BJ (cell line): ENCODE measurements around the gene ZNF275. TPM values are rescaled to one million over a fixed set of nuclear protein-coding genes. Genes with fewer than 3 reads are reported as not detected.

ENCODE experiments used
- CTCF ChIA-PET: fragments of 350-600 bp; formaldehyde crosslinking; extraction: SDS; loops from one replicate; lab custom pipeline; 2021; ENCODE audit warnings: antibody characterized with exemption, inconsistent platforms; lab: Yijun Ruan, JAX
- POLR2A ChIA-PET: fragments of 300-600 bp; sonication (Branson Sonifier 250); formaldehyde crosslinking; extraction: SDS; loops from one replicate; lab custom pipeline; 2021; ENCODE audit warnings: antibody characterized with exemption; lab: Charles Lee
- DNase-seq: peaks from one replicate; pipeline ENCODE4 v3.0.0-alpha.2; 2011; ENCODE audit warnings: low read depth
- H3K27me3 ChIP-seq: 2 replicates; pipeline ENCODE4 v1.6.0; 2011; ENCODE audit warnings: low read length; ENCODE audit not compliant: control insufficient read depth, insufficient read depth
- H3K36me3 ChIP-seq: 2 replicates; pipeline ENCODE4 v1.5.1; 2011; ENCODE audit warnings: low read length; ENCODE audit not compliant: control insufficient read depth, insufficient read depth
- H3K4me3 ChIP-seq: 2 replicates; pipeline ENCODE4 v1.5.1; 2011; ENCODE audit warnings: low read depth, mild to moderate bottlenecking, control low read depth, low read length
- CTCF ChIP-seq: IDR thresholded peaks from 2 replicates; pipeline ENCODE4 v1.5.1; 2011; ENCODE audit warnings: low read depth, mild to moderate bottlenecking, control low read depth, inconsistent platforms, low read length, moderate library complexity; ENCODE audit not compliant: insufficient read depth
- polyA plus RNA-seq: library from polyadenylated mRNA; depleted of rRNA; stranded (reverse); fragments of >200 nt; gene quantifications from 2 replicates; pipeline ENCODE4 v1.2.3, GENCODE V29; 2011; rRNA removed
- small RNA-seq: library from RNA; depleted of rRNA; stranded (forward); fragments of <200 nt; gene quantifications from one replicate; pipeline ENCODE3, GENCODE V24; 2012; ENCODE audit warnings: low replicate concordance, low read depth; ENCODE audit not compliant: insufficient read length

ZNF275 gene
- polyA plus RNA-seq, 1 experiment, result 12.0 TPM

- no peaks in the 10 kb centered on the region for H3K27me3 ChIP-seq
- no peak within 1 kb of the TSS for H3K4me3 ChIP-seq
- CTCF ChIA-PET, result no interaction called here
- POLR2A ChIA-PET, result no interaction called here
- H3K36me3 ChIP-seq, result no peaks in the 10 kb centered on the region
- no peak for TF ChIP-seq CTCF
- DNase-seq, result no peak
Observed at GRCh38 chrX:153401133-153401764, 67.3 kb downstream of the ZNF275 start, which contains the start of gene PNMA6E. Gene PNMA6E, minus strand, starts transcription at chrX:153401350. Its CDS starts 2,501 bp downstream, at chrX:153398849.

Small RNAs within 50 kb of the gene (small RNA-seq; reads per million reads assigned to genes)
- gene AC152007.1, result not detected

Other genes starting within 250 kb of the ZNF275 start
- gene MAGEA1, start 154.9 kb upstream of the ZNF275 start, polyA plus RNA-seq, result not detected in 2 replicates
- not detected in 2 replicates for gene PNMA6F, start 12.4 kb upstream of the ZNF275 start, polyA plus RNA-seq
- not detected in 2 replicates for gene PNMA6E, start 67.2 kb downstream of the ZNF275 start, polyA plus RNA-seq
- 0.36 TPM in 2 replicates for gene ZFP92, start 77.3 kb downstream of the ZNF275 start, polyA plus RNA-seq
- 0.49 and 1.1 TPM in 2 replicates for gene TREX2, start 111.9 kb downstream of the ZNF275 start, polyA plus RNA-seq
- 26.8 and 38.4 TPM in 2 replicates for gene HAUS7, start 136.4 kb downstream of the ZNF275 start, polyA plus RNA-seq
- gene BGN, start 160.8 kb downstream of the ZNF275 start, polyA plus RNA-seq, result 284 and 487 TPM in 2 replicates
- gene ATP2B3, start 183.5 kb downstream of the ZNF275 start, polyA plus RNA-seq, result 0.02 TPM in 1 of 2 replicates, not detected in the other